Astrocyte of the cerebellum (primary cell): ENCODE results near the gene ST7L.

Experiments
- DNase-seq: peaks from one replicate; pipeline ENCODE4 v3.0.0-alpha.2; 2011; ENCODE audit warnings: low read depth
- H3K4me3 ChIP-seq: 2 replicates; pipeline ENCODE4 v1.5.1; 2011; ENCODE audit warnings: mild to moderate bottlenecking, low read depth, low read length, moderate library complexity
- CTCF ChIP-seq: IDR thresholded peaks from 2 replicates; pipeline ENCODE4 v1.5.1; 2012; ENCODE audit warnings: low read length, low read depth, moderate library complexity, mild to moderate bottlenecking; ENCODE audit errors: missing control alignments
- in situ Hi-C: cut with HindIII; loops from 2 replicates; pipeline ENCODE4 v1.10.0; 2017; ENCODE audit warnings: low sequenced_read_pairs

ST7L gene

GRCh38 chr1:112619518-112620376 is 806 bp upstream of the ST7L start, which contains the start of gene CAPZA1:
CAPZA1 (plus strand) TSS chr1:112619832; CDS start chr1:112619845, 13 bp downstream.
- DNase-seq, result peak; percentile 71
- in situ Hi-C loops, result no loop called here
- no peak for TF ChIP-seq CTCF
- H3K4me3 ChIP-seq, result peak within 1 kb of the TSS; percentile 93

- DNase-seq, result no peak
- no peak for TF ChIP-seq CTCF
- in situ Hi-C loops, result no loop called here
- peak overlapping the region; percentile 93 for H3K4me3 ChIP-seq
Measured at GRCh38 chr1:112618114-112618720, 724 bp downstream of the ST7L start.

- peak; percentile 76 for TF ChIP-seq CTCF
- DNase-seq, result peak; percentile 48
- in situ Hi-C loops, result loop anchor here (5.0 kb wide), 1 partner anchor 232 kb away; no protein-coding TSS in a partner anchor
- no peak overlapping the region for H3K4me3 ChIP-seq
Measured at GRCh38 chr1:112614460-112615065, 4.4 kb downstream of the ST7L start.

- TF ChIP-seq CTCF, result no peak
- DNase-seq, result no peak
- H3K4me3 ChIP-seq, result no peak overlapping the region
- in situ Hi-C loops, result no loop called here
Measured at GRCh38 chr1:112605633-112606327, 13.2 kb downstream of the ST7L start.

GRCh38 chr1:112603541-112603940 is 15.4 kb downstream of the ST7L start:
- TF ChIP-seq CTCF, result no peak
- no peak overlapping the region for H3K4me3 ChIP-seq
- in situ Hi-C loops, result no loop called here
- DNase-seq, result no peak

GRCh38 chr1:112603012-112603411 is 15.9 kb downstream of the ST7L start:
- in situ Hi-C loops, result no loop called here
- no peak for TF ChIP-seq CTCF
- H3K4me3 ChIP-seq, result no peak overlapping the region
- no peak for DNase-seq
